Measurements from ENCODE around the gene ARID3B. TPM values are rescaled to one million over a fixed set of nuclear protein-coding genes. Genes with fewer than 3 reads are reported as not detected.

The ARID3B gene
- total RNA-seq, 2 experiments from 2014 or later, result 3.2 to 7.5 TPM

- Histone ChIP-seq H3K4me3 (ENCODE audit: low read depth, low read length, poor library complexity, severe bottlenecking) (no peak overlapping the region), H3K4me2 (ENCODE audit: low read length) (no peak overlapping the region), H3K79me2 (ENCODE audit: insufficient read depth, low read depth, low read length) (no peaks in the 10 kb centered on the region), H3K36me3 (ENCODE audit: insufficient read depth, low read length) (no peaks in the 10 kb centered on the region), H4K20me1 (ENCODE audit: insufficient read depth, low read length) (no peaks in the 10 kb centered on the region), H2AFZ (ENCODE audit: low read length) (no peak overlapping the region), H3K9me3 (ENCODE audit: low read length) (no peaks in the 10 kb centered on the region), H3K4me1 (ENCODE audit: insufficient read depth, low read length, poor library complexity, severe bottlenecking) (no peaks in the 10 kb centered on the region), H3K9me2 (ENCODE audit: insufficient read depth, low read length) (no peaks in the 10 kb centered on the region), H3K27ac (ENCODE audit: low read depth, low read length, poor library complexity, severe bottlenecking) (no peak overlapping the region)
- CTCF ChIA-PET (ENCODE audit: unreplicated experiment), result no interaction called here
- intact Hi-C loops (cut with micrococcal nuclease; ENCODE audit: unreplicated experiment), result no loop called here
- DNase-seq (ENCODE audit: low spot score), result no peak
- POLR2A ChIA-PET, result no interaction called here
- BruUV-seq (replicated peaks), result no TSS peak
- no peak for TF ChIP-seq EZH2phosphoT487 (IDR thresholded peaks at IDR 0.05; ENCODE audit: borderline replicate concordance, low read depth, low read length)
- no peak for TF ChIP-seq CTCF (conservative IDR thresholded peaks at IDR 0.05; ENCODE audit: low read length)
These were observed 33.0 kb downstream of the ARID3B start for GRCh38 chr15:74573987-74574386.

- Histone ChIP-seq H4K20me1 (ENCODE audit: insufficient read depth, low read length) (no peaks in the 10 kb centered on the region), H3K79me2 (ENCODE audit: insufficient read depth, low read depth, low read length) (no peaks in the 10 kb centered on the region), H3K27ac (ENCODE audit: low read depth, low read length, poor library complexity, severe bottlenecking) (no peak overlapping the region), H3K36me3 (ENCODE audit: insufficient read depth, low read length) (no peaks in the 10 kb centered on the region), H3K4me2 (ENCODE audit: low read length) (no peak overlapping the region), H2AFZ (ENCODE audit: low read length) (no peak overlapping the region), H3K9me2 (ENCODE audit: insufficient read depth, low read length) (no peaks in the 10 kb centered on the region), H3K9me3 (ENCODE audit: low read length) (no peaks in the 10 kb centered on the region), H3K4me1 (ENCODE audit: insufficient read depth, low read length, poor library complexity, severe bottlenecking) (peaks cover 6% of the 10 kb centered on the region), H3K4me3 (ENCODE audit: low read depth, low read length, poor library complexity, severe bottlenecking) (no peak overlapping the region)
- CTCF ChIA-PET (ENCODE audit: unreplicated experiment), result no interaction called here
- TF ChIP-seq CTCF (conservative IDR thresholded peaks at IDR 0.05; ENCODE audit: low read length), result no peak
- no peak for TF ChIP-seq EZH2phosphoT487 (IDR thresholded peaks at IDR 0.05; ENCODE audit: borderline replicate concordance, low read depth, low read length)
- DNase-seq (ENCODE audit: low spot score), result no peak
- no TSS peak for BruUV-seq (replicated peaks)
- POLR2A ChIA-PET, result no interaction called here
- intact Hi-C loops (cut with micrococcal nuclease; ENCODE audit: unreplicated experiment), result no loop called here
These were observed 37.5 kb downstream of the ARID3B start for GRCh38 chr15:74578496-74578994.

- Histone ChIP-seq H4K20me1 (ENCODE audit: insufficient read depth, low read length) (no peaks in the 10 kb centered on the region), H3K4me3 (ENCODE audit: low read depth, low read length, poor library complexity, severe bottlenecking) (no peak overlapping the region), H3K9me2 (ENCODE audit: insufficient read depth, low read length) (no peaks in the 10 kb centered on the region), H3K27ac (ENCODE audit: low read depth, low read length, poor library complexity, severe bottlenecking) (no peak overlapping the region), H3K4me2 (ENCODE audit: low read length) (no peak overlapping the region), H3K36me3 (ENCODE audit: insufficient read depth, low read length) (no peaks in the 10 kb centered on the region), H2AFZ (ENCODE audit: low read length) (no peak overlapping the region), H3K79me2 (ENCODE audit: insufficient read depth, low read depth, low read length) (no peaks in the 10 kb centered on the region), H3K9me3 (ENCODE audit: low read length) (no peaks in the 10 kb centered on the region), H3K4me1 (ENCODE audit: insufficient read depth, low read length, poor library complexity, severe bottlenecking) (peaks cover 6% of the 10 kb centered on the region)
- intact Hi-C loops (cut with micrococcal nuclease; ENCODE audit: unreplicated experiment), result no loop called here
- TF ChIP-seq CTCF (conservative IDR thresholded peaks at IDR 0.05; ENCODE audit: low read length) (no peak), EZH2phosphoT487 (IDR thresholded peaks at IDR 0.05; ENCODE audit: borderline replicate concordance, low read depth, low read length) (no peak)
- no TSS peak for BruUV-seq (replicated peaks)
- CTCF ChIA-PET (ENCODE audit: unreplicated experiment), result no interaction called here
- POLR2A ChIA-PET, result no interaction called here
- no peak for DNase-seq (ENCODE audit: low spot score)
These were observed 38.0 kb downstream of the ARID3B start for GRCh38 chr15:74579001-74579400.
